Heart right ventricle (tissue), 16 donors: ENCODE measurements around the gene DNAH14. TPM values are rescaled to one million over a fixed set of nuclear protein-coding genes. Genes with fewer than 3 reads are reported as not detected.

Experiments
- ATAC-seq, 8 donors: fragments of 200-7000 bp; cut with Tn5 transposase; one replicate each; pipeline ENCODE4 v1.9.1; 2020; ENCODE audit warnings: mild to moderate bottlenecking in 8 of 8, moderate library complexity in 8 of 8, moderate number of reproducible peaks in 1 of 8
- DNase-seq, 2 donors: peaks; one replicate each; pipeline ENCODE4 v3.0.0-alpha.2; 2020
- H3K27ac ChIP-seq, 10 donors: fragments of 200-600 bp; sonication (generic) in 2 of 10; one replicate each; pipeline versions ENCODE4 v1.5.0 to v1.8.0; 2020 to 2022; ENCODE audit warnings: mild to moderate bottlenecking in 3 of 10
- H3K27me3 ChIP-seq, 7 donors: fragments of 200-600 bp; one replicate each; pipeline ENCODE4 v1.8.0; 2021 to 2022; ENCODE audit warnings: mild to moderate bottlenecking in 2 of 7
- H3K36me3 ChIP-seq, 9 donors: fragments of 200-600 bp; sonication (generic) in 1 of 9; one replicate each; pipeline versions ENCODE4 v1.5.0 to v1.8.0; 2020 to 2022; ENCODE audit warnings: mild to moderate bottlenecking in 2 of 9
- H3K4me1 ChIP-seq, 9 donors: fragments of 200-600 bp; sonication (generic) in 1 of 9; one replicate each; pipeline versions ENCODE4 v1.5.0 to v1.8.0; 2020 to 2022; ENCODE audit warnings: mild to moderate bottlenecking in 4 of 9
- H3K4me3 ChIP-seq, 10 donors: fragments of 200-600 bp; sonication (generic) in 2 of 10; one replicate each; pipeline versions ENCODE4 v1.5.0 to v1.8.0; 2020 to 2022; ENCODE audit warnings: mild to moderate bottlenecking in 7 of 10, moderate library complexity in 2 of 10
- H3K9me3 ChIP-seq, 11 donors: fragments of 200-600 bp in 10 of 11; sonication (generic) in 2 of 11; one replicate each; pipeline versions ENCODE4 v1.5.0 to v1.8.0; 2013 to 2022; ENCODE audit warnings: mild to moderate bottlenecking in 2 of 11, control low read depth in 1 of 11, moderate library complexity in 1 of 11
- CTCF ChIP-seq, 9 donors: fragments of 200-600 bp; sonication (generic) in 2 of 9; IDR thresholded peaks; one replicate each; pipeline versions ENCODE4 v1.5.0 to v1.8.0; 2021 to 2022; ENCODE audit warnings: antibody characterized with exemption in 9 of 9, mild to moderate bottlenecking in 5 of 9, moderate library complexity in 1 of 9
- WGBS, 2 donors: extraction: QIAGEN DNeasy Blood & Tissue Kit; methylation state at CpG; one replicate each; pipeline ENCODE4 v1.1.7; 2013; ENCODE audit warnings: inconsistent platforms in 1 of 2; 5-methylcytosine and 5-hydroxymethylcytosine counted together
- intact Hi-C, 10 donors: fragments of 100-400 bp; cut with DNase I; formaldehyde crosslinking; loops; one replicate each; pipeline versions ENCODE4 v1.11.1 to v1.14.2; 2022
- polyA plus RNA-seq, 2 donors: library from polyadenylated mRNA; stranded (reverse); fragments of 200-250 nt; gene quantifications; one replicate each; pipeline ENCODE4 v1.2.3, GENCODE V29; 2013
- total RNA-seq, 10 donors: library from RNA; stranded (reverse); fragmentation: NEBNext Ultra II Directional in 3 of 10; extraction: Animal tissue kit (Norgen Biotek cat#: 25700) in 3 of 10; gene quantifications; one replicate each; pipeline versions ENCODE4 v1.2.1 to v1.2.4, GENCODE V29; 2021 to 2023
- donor health status: Arrhythmogenic right ventricular cardiomyopathy.
- donor health status: ischemic (EF 13 %, LVEDD 7.1; RV severe dilation, severe dysfunction).
- donor health status: healthy with polysubstance abuse.
- donor health status: DM: no; HTN: yes; CAD: no.
- donor health status: DM: no; HTN: no; CAD: no.
- donor health status: ischemic (EF 25% LVEDD 6.9; RV normal size, moderate dysfunction).
- donor health status: ischemic (EF 25% LVEDD 5.7; RV mildly dilated, moderate dysfunction).
- donor health status: healthy.
- donor health status: DM: yes; HTN: yes; CAD: no.
- donor health status: Ischemic cardiomyopathy.
- donor health status: ischemic (EF 35%, LVEDD 5.7; RV mildly dilated, moderate dysfunction).
- donor health status: nonischemic (EF 11% LVEDD 7.7; RV severe dilation, severe dysfunction).
- donor health status: DM: yes; HTN: yes; CAD: no.
- donor health status: PGD.
- donor health status: ischemic (EF 29% LVEDD 5.4; RV normal size, mild dysfunction).
- donor health status: nonischemic (EF 23%, LVEDD 6.1; RV moderate dilation, normal function).

The DNAH14 gene
- total and polyA plus RNA-seq, 12 donors = 0.12 to 8.0 (median 2.0) TPM

GRCh38 chr1:225448146-225448805 lies 518.8 kb downstream of the DNAH14 start:
- H3K4me1 ChIP-seq = peaks cover 0 to 70% (median 46%) of the 10 kb centered on the region in 9 donors
- no peak for TF ChIP-seq CTCF (IDR thresholded peaks at IDR 0.05)
- no peaks in the 10 kb centered on the region for H3K27me3 ChIP-seq
- intact Hi-C loops = no loop called here
- ATAC-seq (no peak), DNase-seq (no peak)
- peak overlapping the region in 3 of 10 donors; percentile 1 to 15 (median 11) for H3K4me3 ChIP-seq
- H3K27ac ChIP-seq = peak overlapping the region in 9 of 10 donors; percentile 62 to 92 (median 82)
- no peaks in the 10 kb centered on the region for H3K36me3 ChIP-seq
- no peaks in the 10 kb centered on the region for H3K9me3 ChIP-seq
- WGBS, 2 donors = 66 to 69% methylated on average over 9 of the region's 9 CpGs
